ENCODE results near the gene KCNJ6. TPM values are rescaled to one million over a fixed set of nuclear protein-coding genes. Genes with fewer than 3 reads are reported as not detected.

Gene KCNJ6
- total RNA-seq, 2 experiments from 2014 or later: not detected

GRCh38 chr21:37628362-37628761, 287.9 kb downstream of the KCNJ6 start:
- no peak for DNase-seq
- ChIA-PET POLR2A (no interaction called here), CTCF (no interaction called here)
- Mint-ChIP-seq H3K36me3 (ENCODE audit: low read depth) (no peaks in the 10 kb centered on the region), H3K9me3 (ENCODE audit: insufficient read depth) (no peaks in the 10 kb centered on the region), H3K27ac (no peak overlapping the region), H3K4me1 (ENCODE audit: low read depth) (no peaks in the 10 kb centered on the region), H3K4me3 (no peak overlapping the region), H3K27me3 (ENCODE audit: low read depth) (peaks cover 29% of the 10 kb centered on the region)
- ATAC-seq: no peak

- H3K4me3 Mint-ChIP-seq: no peak overlapping the region
Observed at GRCh38 chr21:37627561-37627960, 288.7 kb downstream of the KCNJ6 start.

GRCh38 chr21:37627074-37627473, 289.2 kb downstream of the KCNJ6 start:
- Mint-ChIP-seq H3K4me1 (ENCODE audit: low read depth) (no peaks in the 10 kb centered on the region), H3K36me3 (ENCODE audit: low read depth) (no peaks in the 10 kb centered on the region), H3K27ac (no peak overlapping the region), H3K4me3 (no peak overlapping the region), H3K27me3 (ENCODE audit: low read depth) (peaks cover 26% of the 10 kb centered on the region), H3K9me3 (ENCODE audit: insufficient read depth) (no peaks in the 10 kb centered on the region)
- ChIA-PET CTCF (no interaction called here), POLR2A (no interaction called here)
- DNase-seq: no peak
- no peak for ATAC-seq

More at GRCh38 chr21:37627561-37627960, 288.7 kb downstream of the KCNJ6 start:
- DNase-seq: no peak
- Mint-ChIP-seq H3K36me3 (ENCODE audit: low read depth) (no peaks in the 10 kb centered on the region), H3K27ac (no peak overlapping the region), H3K27me3 (ENCODE audit: low read depth) (peaks cover 29% of the 10 kb centered on the region), H3K9me3 (ENCODE audit: insufficient read depth) (no peaks in the 10 kb centered on the region), H3K4me1 (ENCODE audit: low read depth) (no peaks in the 10 kb centered on the region)
- ChIA-PET POLR2A (no interaction called here), CTCF (no interaction called here)
- no peak for ATAC-seq

DNA sequence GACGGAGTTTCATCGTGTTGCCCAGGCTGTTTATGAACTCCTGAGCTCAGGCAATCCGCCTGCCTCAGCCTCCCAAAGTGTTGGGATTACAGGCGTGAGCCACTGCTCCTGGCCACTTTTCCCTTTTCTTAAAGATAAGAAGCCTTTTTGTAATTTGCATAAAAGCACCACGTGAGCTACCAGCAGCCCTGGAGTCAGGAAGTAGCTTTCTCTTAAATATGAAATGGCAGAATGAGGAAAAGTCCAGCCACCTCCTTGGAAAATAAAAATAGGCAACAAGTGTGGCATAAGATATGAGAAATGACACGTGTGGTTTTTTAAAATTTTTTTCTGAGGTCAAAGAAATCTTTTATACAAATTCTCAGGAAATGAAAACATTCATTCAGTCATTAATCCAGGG, 289.9 kb downstream of the KCNJ6 start:
- H3K4me1 Mint-ChIP-seq (ENCODE audit: low read depth): no peaks in the 10 kb centered on the region
- no peak overlapping the region for H3K27ac Mint-ChIP-seq
- no peaks in the 10 kb centered on the region for H3K36me3 Mint-ChIP-seq (ENCODE audit: low read depth)
- peaks cover 24% of the 10 kb centered on the region for H3K27me3 Mint-ChIP-seq (ENCODE audit: low read depth)
- ChIA-PET POLR2A (no interaction called here), CTCF (no interaction called here)
- no peaks in the 10 kb centered on the region for H3K9me3 Mint-ChIP-seq (ENCODE audit: insufficient read depth)
- H3K4me3 Mint-ChIP-seq: no peak overlapping the region
- DNase-seq: no peak
- ATAC-seq: no peak

DNA sequence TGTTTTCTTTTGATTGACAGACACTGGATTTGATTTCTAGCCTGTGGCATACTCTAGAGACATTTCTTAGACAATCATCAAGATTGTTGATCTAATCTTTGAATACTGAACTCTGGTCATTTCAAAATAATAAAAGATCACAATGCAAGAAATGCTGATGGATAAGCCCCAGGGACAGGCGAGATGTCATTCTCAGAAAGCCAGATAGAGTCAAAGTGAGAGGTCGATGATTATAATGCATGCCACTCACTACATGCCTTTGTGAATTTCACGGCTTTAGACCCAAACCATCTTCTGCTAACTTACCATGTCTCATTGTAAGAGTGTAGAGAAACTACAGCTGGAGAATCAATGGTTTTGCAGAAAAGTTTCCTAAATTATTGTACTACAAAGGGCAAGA, 292.6 kb downstream of the KCNJ6 start:
- Mint-ChIP-seq H3K27me3 (ENCODE audit: low read depth) (peaks cover 16% of the 10 kb centered on the region), H3K4me3 (no peak overlapping the region), H3K36me3 (ENCODE audit: low read depth) (no peaks in the 10 kb centered on the region), H3K9me3 (ENCODE audit: insufficient read depth) (no peaks in the 10 kb centered on the region), H3K4me1 (ENCODE audit: low read depth) (no peaks in the 10 kb centered on the region), H3K27ac (no peak overlapping the region)
- no peak for ATAC-seq
- ChIA-PET CTCF (no interaction called here), POLR2A (no interaction called here)
- no peak for DNase-seq

DNA sequence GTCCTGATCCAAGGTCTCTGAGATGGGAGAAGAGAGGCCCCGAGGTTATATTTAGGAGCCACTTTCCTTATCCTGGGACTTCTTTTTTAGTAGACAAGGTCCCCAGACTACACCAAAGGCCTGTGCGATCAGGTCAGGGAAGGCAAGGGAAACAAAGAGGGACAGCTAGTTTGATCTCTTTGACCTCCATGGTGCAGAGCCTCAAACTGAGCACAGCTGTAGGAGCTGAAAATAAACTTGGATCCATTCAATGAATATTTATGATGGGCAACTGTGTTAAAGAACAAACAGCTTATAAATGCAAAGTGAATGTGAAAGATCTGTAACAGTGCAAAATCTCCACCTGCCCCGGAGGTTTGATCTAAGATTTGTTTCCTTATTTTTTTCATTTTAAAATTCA, 293.1 kb downstream of the KCNJ6 start:
- Mint-ChIP-seq H3K27ac (no peak overlapping the region), H3K4me1 (ENCODE audit: low read depth) (no peaks in the 10 kb centered on the region), H3K27me3 (ENCODE audit: low read depth) (peaks cover 12% of the 10 kb centered on the region), H3K9me3 (ENCODE audit: insufficient read depth) (no peaks in the 10 kb centered on the region), H3K36me3 (ENCODE audit: low read depth) (no peaks in the 10 kb centered on the region), H3K4me3 (no peak overlapping the region)
- ChIA-PET POLR2A (no interaction called here), CTCF (no interaction called here)
- DNase-seq (no peak), ATAC-seq (no peak)

DNA sequence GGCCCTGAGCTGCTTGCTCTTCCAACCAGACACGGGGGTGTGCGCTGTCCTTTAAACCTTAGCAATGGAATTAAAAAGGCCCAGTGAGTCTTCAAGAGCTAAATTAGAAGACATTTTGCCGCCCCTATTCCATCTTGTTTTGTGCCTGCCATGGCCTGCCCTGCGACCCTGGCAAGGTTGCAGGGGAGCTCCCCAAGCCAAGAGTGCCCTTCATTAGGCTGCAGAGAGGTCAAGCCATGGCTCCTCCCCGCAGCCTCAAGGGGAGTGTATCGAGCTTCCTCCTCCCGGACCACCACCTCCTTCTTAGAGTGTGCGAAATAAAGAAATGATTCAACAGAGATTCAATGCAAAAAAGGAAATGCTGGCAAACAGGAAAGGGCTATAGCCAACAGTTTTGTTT, 293.5 kb downstream of the KCNJ6 start:
- POLR2A ChIA-PET: no interaction called here
- Mint-ChIP-seq H3K4me3 (no peak overlapping the region), H3K27me3 (ENCODE audit: low read depth) (peaks cover 12% of the 10 kb centered on the region), H3K27ac (no peak overlapping the region), H3K9me3 (ENCODE audit: insufficient read depth) (no peaks in the 10 kb centered on the region), H3K4me1 (ENCODE audit: low read depth) (no peaks in the 10 kb centered on the region), H3K36me3 (ENCODE audit: low read depth) (no peaks in the 10 kb centered on the region)
- ATAC-seq (no peak), DNase-seq (no peak)
- CTCF ChIA-PET: no interaction called here

GRCh38 chr21:37620401-37620800, 295.9 kb downstream of the KCNJ6 start:
- ATAC-seq (no peak), DNase-seq (no peak)
- peaks cover 7% of the 10 kb centered on the region for H3K27me3 Mint-ChIP-seq (ENCODE audit: low read depth)
- H3K4me3 Mint-ChIP-seq: no peak overlapping the region
- CTCF ChIA-PET: interaction anchor here (0.6 to 0.8 kb wide), 2 partner anchors 11 to 19 kb away, joined by 3 read pairs; no protein-coding TSS in a partner anchor
- no peak overlapping the region for H3K27ac Mint-ChIP-seq
- no peaks in the 10 kb centered on the region for H3K9me3 Mint-ChIP-seq (ENCODE audit: insufficient read depth)
- no peaks in the 10 kb centered on the region for H3K36me3 Mint-ChIP-seq (ENCODE audit: low read depth)
- POLR2A ChIA-PET: no interaction called here
- no peaks in the 10 kb centered on the region for H3K4me1 Mint-ChIP-seq (ENCODE audit: low read depth)

- H3K27ac Mint-ChIP-seq: no peak overlapping the region
- no peak overlapping the region for H3K4me3 Mint-ChIP-seq
- H3K4me1 Mint-ChIP-seq (ENCODE audit: low read depth): no peaks in the 10 kb centered on the region
- peaks cover 7% of the 10 kb centered on the region for H3K27me3 Mint-ChIP-seq (ENCODE audit: low read depth)
- H3K9me3 Mint-ChIP-seq (ENCODE audit: insufficient read depth): no peaks in the 10 kb centered on the region
- ATAC-seq (no peak), DNase-seq (no peak)
- ChIA-PET POLR2A (interaction anchor here (0.6 kb wide), 1 partner anchor 549 kb away, joined by 3 read pairs; no protein-coding TSS in a partner anchor), CTCF (interaction anchor here (0.8 to 1.6 kb wide), 2 partner anchors 10 to 24 kb away, joined by 3 to 4 read pairs; no protein-coding TSS in a partner anchor)
- H3K36me3 Mint-ChIP-seq (ENCODE audit: low read depth): no peaks in the 10 kb centered on the region
Observed at GRCh38 chr21:37619464-37619974, 296.7 kb downstream of the KCNJ6 start.

DNA sequence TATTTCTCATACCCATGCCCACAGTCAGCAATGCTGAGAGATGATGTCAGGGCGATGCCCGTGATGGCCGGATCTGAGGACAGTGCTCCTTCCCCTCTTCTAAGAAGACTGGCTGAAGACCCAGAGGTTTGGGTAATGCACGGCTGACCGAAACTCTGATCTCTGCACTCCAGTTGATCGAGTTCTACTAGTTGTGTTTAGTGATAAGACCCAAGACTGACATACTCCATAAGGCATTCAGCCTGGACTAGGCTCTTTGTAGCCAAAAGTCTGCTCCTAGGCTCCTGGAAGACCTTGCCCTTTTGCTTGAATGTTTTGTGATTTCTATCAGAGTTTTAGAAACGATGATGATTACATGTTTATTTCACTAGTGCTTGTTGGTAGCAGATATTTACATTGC, 298.2 kb downstream of the KCNJ6 start:
- POLR2A ChIA-PET: no interaction called here

GRCh38 chr21:37615962-37616361, 300.3 kb downstream of the KCNJ6 start:
- no peaks in the 10 kb centered on the region for H3K36me3 Mint-ChIP-seq (ENCODE audit: low read depth)
- CTCF ChIA-PET: no interaction called here
- DNase-seq (no peak), ATAC-seq (no peak)
- H3K27ac Mint-ChIP-seq: no peak overlapping the region
- no peaks in the 10 kb centered on the region for H3K4me1 Mint-ChIP-seq (ENCODE audit: low read depth)
- no peak overlapping the region for H3K4me3 Mint-ChIP-seq
- H3K27me3 Mint-ChIP-seq (ENCODE audit: low read depth): peaks cover 18% of the 10 kb centered on the region
- POLR2A ChIA-PET: no interaction called here
- H3K9me3 Mint-ChIP-seq (ENCODE audit: insufficient read depth): no peaks in the 10 kb centered on the region

More for the DNA sequence above, 298.2 kb downstream of the KCNJ6 start:
- Mint-ChIP-seq H3K9me3 (ENCODE audit: insufficient read depth) (no peaks in the 10 kb centered on the region), H3K36me3 (ENCODE audit: low read depth) (no peaks in the 10 kb centered on the region), H3K4me1 (ENCODE audit: low read depth) (no peaks in the 10 kb centered on the region), H3K27ac (no peak overlapping the region), H3K27me3 (ENCODE audit: low read depth) (peaks cover 13% of the 10 kb centered on the region), H3K4me3 (no peak overlapping the region)
- no peak for DNase-seq
- CTCF ChIA-PET: no interaction called here
- no peak for ATAC-seq

DNA sequence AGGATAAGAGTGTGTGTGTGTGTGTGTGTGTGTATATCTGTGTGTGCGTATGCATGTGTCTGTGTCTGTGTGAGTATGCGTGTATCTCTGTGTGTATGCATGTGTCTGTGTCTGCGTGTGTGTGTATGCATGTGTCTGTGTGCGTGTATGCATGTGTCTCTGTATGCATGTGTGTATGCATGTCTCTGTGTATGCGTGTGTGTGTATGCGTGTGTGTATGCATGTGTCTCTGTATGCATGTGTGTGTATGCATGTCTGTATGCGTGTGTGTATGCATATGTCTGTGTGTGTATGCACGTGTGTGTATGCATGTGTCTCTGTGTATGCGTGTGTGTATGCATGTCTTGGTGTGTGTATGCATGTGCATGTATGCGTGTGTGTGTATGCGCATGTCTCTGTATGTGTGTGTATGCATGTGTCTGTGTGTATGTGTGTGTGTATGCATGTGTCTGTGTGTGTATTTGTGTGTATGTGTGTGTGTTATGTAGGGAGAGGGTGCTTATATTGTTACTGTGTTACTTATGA, 301.8 kb downstream of the KCNJ6 start:
- no peak overlapping the region for H3K27ac Mint-ChIP-seq
- ChIA-PET POLR2A (no interaction called here), CTCF (interaction anchor here (1.0 kb wide), 1 partner anchor 676 kb away, joined by 3 read pairs; no protein-coding TSS in a partner anchor)
- no peak overlapping the region for H3K4me3 Mint-ChIP-seq
- H3K36me3 Mint-ChIP-seq (ENCODE audit: low read depth): no peaks in the 10 kb centered on the region
- no peaks in the 10 kb centered on the region for H3K9me3 Mint-ChIP-seq (ENCODE audit: insufficient read depth)
- ATAC-seq (no peak), DNase-seq (no peak)
- peaks cover 22% of the 10 kb centered on the region for H3K27me3 Mint-ChIP-seq (ENCODE audit: low read depth)
- peaks cover 3% of the 10 kb centered on the region for H3K4me1 Mint-ChIP-seq (ENCODE audit: low read depth)

DNA sequence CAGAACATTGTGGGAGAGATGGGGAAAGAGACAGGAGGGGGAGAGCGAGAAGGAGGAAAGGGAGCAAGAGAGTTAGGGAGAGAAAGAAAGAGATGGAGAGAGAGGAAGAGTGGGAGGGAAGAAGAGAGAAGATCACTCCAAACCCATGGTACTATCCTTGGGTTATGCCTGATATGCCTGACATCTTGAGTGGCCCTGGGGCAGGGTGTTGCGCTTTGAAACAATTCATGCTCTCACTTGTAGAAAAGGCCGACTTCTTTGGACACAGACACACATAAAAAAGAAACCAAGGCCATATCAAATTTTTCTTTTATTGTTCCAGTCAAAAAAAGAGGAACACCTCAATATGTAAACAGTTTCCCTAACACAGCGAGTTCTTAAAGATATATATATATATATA, 309.2 kb downstream of the KCNJ6 start:
- CTCF ChIA-PET: no interaction called here
- Mint-ChIP-seq H3K27me3 (ENCODE audit: low read depth) (peaks cover 28% of the 10 kb centered on the region), H3K36me3 (ENCODE audit: low read depth) (no peaks in the 10 kb centered on the region), H3K9me3 (ENCODE audit: insufficient read depth) (no peaks in the 10 kb centered on the region), H3K4me1 (ENCODE audit: low read depth) (peaks cover 3% of the 10 kb centered on the region), H3K27ac (no peak overlapping the region), H3K4me3 (no peak overlapping the region)
- POLR2A ChIA-PET: no interaction called here
- ATAC-seq: no peak
- no peak for DNase-seq
